NCI-H187 (cell line): Measurements from ENCODE around the gene EFCAB8.
"Not testable (repeated sequence)": the region's sequence is repeated elsewhere in the genome, so short reads cannot be mapped to it uniquely, and the experiment has no call there.

ENCODE experiments used
- DNase-seq, 2 experiments: peaks; one replicate each; lab custom pipeline; 2025; lab: John Stamatoyannopoulos, UW

EFCAB8 gene

DNA sequence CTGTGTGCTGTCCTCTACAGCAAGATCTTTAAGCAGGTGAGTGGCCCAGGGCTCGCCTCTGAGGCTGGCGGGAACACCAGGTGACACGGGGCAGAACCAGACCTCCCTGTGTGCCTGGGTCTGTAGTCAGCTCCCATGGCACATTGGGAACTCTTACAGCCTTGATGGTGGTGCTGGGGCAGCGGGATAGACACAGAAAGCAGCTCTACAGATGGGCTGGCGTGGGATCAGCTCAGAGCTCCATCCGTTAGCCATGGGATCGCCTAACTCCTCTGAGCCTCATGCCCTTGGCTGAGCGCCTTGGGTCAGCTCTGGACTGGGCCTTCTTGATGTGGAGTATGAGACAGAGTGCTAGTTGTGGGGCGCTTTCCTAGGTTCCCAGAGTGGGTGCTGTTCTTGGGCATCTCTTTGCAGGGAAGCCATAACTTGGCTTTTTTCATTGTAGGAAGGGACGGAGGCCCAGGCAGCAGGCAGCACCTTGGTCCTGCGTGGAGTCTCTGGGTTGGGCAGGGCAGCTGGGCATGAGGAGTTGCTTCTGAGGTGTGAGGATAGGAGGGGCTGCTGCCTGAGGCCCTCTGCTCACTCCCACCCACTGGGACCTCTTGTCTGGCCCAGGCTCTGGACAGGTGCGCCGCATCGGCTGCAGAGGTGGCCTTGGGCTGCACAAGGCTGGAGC lies 51.3 kb downstream of the EFCAB8 start:
- DNase-seq = no peak

- DNase-seq = no peak
Measured at GRCh38 chr20:32911355-32911754, 52.6 kb downstream of the EFCAB8 start.

DNA sequence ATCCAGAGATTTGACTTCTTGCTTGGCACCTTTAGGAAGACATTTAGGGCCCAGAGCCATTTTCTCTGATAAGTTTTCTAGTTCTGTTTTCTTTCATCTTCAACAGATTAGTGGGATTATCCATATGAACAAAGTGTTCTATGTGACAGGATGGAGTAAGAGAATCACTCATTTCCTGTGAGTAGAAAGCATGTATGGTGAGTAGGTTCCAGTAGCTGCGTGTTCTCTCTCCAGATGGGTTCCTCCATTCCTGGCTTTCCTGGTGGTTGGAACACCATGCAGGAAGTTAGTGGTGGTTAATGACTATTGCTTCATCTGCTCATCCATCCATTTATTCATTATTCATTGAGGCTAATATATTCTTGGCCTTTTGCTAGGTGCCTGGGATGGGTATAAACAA lies 54.0 kb downstream of the EFCAB8 start:
- DNase-seq = no peak

GRCh38 chr20:32914031-32914430 lies 55.3 kb downstream of the EFCAB8 start:
- no peak for DNase-seq

- DNase-seq = no peak
Measured at GRCh38 chr20:32917191-32917950, 58.6 kb downstream of the EFCAB8 start.

DNA sequence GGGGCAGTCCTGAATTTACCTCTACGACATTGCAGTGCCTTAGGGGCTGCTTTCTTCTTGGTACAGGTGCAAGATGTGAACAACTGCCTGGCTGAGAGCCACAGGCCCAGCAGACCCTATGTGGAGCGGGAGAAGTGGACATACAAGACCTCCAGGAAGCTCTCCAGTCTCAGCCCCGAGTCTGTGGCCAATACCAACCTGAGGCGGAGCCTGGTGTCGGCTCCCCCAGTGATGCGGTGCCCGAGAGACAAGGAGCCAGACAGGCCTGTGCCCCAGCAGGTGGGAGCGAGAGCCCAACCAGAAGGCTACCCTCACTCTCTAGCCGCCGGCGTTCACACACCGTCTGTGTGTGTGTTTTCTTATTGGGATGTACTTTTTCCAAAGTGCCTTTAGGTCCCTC lies 59.6 kb downstream of the EFCAB8 start:
- DNase-seq = no peak

- DNase-seq = no peak
Measured at GRCh38 chr20:32918751-32919150, 60.0 kb downstream of the EFCAB8 start.

DNA sequence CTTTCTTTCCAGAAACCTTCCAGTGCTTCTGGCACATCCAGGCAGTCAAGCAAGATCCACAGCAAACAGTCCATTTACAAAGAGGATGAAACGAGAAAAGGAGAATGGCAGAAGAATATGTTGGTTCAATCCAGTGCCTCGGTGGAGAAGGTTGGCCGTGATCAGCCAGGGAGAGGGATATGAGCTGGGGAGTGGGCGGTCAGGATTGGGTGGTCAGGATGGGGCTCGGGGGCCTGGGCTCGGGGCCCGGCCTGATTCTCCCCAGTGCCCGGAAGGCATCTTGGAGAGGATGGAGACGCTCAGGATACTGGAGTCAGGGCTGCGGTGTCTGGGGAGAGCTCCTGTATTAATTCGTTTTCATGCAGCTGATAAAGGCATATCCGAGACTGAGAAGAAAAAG lies 61.3 kb downstream of the EFCAB8 start:
- no peak for DNase-seq

- DNase-seq = no peak
Measured at GRCh38 chr20:32920530-32921298, 62.0 kb downstream of the EFCAB8 start.

DNA sequence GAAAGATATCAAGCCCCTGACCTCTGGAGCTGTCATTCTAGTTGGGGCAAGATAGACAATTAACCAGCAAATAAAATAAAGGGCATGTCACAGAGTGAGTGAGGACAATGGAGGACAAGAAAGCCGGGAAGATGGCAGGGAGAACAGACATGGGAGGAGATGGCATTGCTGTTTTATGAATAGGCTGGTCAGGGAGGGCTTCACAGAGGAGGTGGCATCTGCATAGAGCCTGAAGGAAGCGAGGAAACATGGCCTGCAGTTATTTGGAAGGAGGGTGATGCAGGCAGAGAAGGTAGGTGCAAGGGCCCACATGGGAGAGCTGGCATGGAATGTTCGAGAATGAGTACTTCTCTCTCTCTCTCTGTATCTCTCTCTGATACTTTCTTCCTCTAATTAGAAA lies 63.7 kb downstream of the EFCAB8 start:
- DNase-seq = no peak

DNA sequence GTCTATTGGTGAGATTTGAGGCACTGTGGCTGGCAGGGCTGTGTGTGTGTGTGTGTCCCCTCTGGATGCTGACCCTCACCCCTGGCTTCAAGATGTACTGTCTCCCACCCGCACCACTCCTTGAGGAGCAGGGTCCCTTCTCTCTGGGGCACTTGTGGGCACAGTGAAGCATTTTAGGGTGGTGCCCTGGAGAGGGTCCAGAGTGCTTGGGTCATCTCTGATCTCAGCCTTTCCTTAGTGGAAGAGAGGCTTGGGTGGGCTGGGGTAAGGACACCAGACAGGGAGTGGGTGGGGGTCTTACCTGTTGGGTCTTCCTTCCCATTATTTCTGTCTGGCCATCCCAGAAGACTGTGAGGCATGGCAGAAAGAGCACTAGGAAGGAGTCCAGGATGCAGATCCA lies 66.1 kb downstream of the EFCAB8 start:
- no peak for DNase-seq

DNA sequence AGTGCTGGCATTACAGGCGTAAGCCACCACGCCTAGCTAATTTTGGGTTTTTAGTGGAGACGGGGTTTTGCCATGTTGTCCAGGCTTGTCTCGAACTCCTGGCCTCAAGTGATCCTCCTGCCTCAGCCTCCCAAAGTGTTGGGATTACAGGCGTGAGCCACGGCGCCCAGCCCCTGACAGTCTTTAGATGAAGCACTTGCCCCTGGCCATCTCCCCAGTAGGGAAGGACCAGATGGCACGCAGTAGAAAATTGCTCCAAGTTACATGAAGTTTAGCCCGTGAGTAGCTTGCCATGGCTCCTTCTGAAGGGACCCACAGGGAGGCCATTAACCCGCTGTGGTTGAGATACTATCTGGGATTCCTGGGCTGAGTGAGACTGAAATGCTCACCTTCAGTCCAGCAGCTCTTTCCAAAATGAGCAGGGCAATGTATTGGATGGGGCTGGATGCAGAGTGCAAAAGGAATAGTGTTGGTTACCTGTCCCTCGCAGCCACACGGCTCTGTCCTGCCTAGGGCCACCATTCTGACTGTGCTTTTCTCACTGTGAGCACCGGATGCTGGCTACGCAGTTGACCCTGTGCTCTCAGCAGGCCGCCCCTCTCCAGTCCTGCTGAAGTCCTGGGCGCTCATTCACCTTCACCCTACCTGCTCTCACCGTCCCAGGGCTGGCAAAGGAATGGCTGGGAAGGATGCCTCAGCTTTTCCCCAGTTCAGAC lies 66.9 kb downstream of the EFCAB8 start:
- DNase-seq = no peak

GRCh38 chr20:32929162-32929561 lies 70.4 kb downstream of the EFCAB8 start:
- DNase-seq = no peak

- DNase-seq = no peak
Measured at GRCh38 chr20:32930181-32930580, 71.5 kb downstream of the EFCAB8 start.

GRCh38 chr20:32930701-32931100 lies 72.0 kb downstream of the EFCAB8 start:
- DNase-seq = no peak

DNA sequence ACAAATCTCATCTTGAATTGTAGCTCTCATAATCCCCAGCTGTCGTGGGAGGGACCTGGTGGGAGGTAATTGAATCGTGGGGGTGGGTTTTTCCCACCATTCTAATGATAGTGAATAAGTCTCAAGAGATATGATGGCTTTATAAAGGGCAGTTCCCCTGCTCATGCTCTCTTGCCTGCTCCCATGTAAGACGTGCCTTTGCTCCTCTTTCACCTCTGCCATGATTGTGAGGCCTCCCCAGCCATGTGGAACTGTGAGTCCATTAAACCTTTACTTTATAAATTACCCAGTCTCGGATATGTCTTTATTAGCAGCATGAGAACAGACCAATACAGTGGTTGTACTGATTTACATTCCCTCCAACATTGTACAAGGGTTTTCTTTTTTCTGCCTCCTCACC lies 75.9 kb downstream of the EFCAB8 start:
- no peak for DNase-seq

- DNase-seq = no peak
Measured at GRCh38 chr20:32941155-32941885, 82.6 kb downstream of the EFCAB8 start.

GRCh38 chr20:32943490-32944052 lies 84.8 kb downstream of the EFCAB8 start:
- DNase-seq = no peak

- no peak for DNase-seq
Measured at GRCh38 chr20:32945710-32946221, 87.0 kb downstream of the EFCAB8 start.

DNA sequence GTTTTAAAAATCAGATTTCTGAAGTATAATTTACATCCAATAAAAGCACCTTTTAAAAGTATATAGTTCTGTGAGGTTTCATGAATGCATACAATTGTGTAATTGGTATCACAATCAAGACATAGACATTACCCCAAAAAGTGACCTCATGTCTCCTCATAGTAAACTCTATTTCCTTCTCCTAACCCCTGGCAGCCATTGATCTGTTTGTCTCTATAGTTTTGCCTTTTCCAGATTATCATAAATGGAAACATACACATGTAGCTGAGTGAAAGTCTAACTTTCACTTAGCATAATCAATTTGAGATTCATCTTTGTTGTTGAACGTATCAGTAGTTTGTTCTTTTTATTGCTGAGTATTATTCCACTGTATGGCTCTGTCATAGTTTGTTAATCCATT lies 87.9 kb downstream of the EFCAB8 start:
- no peak for DNase-seq

DNA sequence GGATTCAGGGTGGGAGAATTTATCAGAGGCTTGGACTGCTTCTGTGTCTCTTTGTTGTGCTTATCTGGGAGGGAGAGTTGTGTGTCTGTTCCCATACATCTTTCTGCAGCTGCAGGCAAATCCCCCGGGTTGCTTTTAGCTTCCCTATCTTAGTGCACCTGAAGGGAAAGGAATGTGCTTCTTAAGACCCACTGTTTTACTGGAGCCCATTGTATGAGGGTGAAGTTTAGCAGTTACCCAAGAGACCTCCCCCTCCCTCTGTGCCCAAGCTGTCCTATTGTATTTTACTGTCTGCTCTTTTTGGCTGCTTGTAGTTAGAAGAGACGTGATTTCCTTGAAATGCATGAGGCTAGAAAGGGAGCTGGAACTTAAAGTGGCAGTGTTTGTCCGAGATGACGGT lies 91.8 kb downstream of the EFCAB8 start:
- DNase-seq = not testable (repeated sequence)
